ENCODE data around the gene C1orf116. TPM values are rescaled to one million over a fixed set of nuclear protein-coding genes. Genes with fewer than 3 reads are reported as not detected.
A peak's percentile ranks its signal among the peaks of the same experiment; 100 is the strongest.

Gene C1orf116
- total RNA-seq, 1 experiment from 2014 or later, result not detected

DNA sequence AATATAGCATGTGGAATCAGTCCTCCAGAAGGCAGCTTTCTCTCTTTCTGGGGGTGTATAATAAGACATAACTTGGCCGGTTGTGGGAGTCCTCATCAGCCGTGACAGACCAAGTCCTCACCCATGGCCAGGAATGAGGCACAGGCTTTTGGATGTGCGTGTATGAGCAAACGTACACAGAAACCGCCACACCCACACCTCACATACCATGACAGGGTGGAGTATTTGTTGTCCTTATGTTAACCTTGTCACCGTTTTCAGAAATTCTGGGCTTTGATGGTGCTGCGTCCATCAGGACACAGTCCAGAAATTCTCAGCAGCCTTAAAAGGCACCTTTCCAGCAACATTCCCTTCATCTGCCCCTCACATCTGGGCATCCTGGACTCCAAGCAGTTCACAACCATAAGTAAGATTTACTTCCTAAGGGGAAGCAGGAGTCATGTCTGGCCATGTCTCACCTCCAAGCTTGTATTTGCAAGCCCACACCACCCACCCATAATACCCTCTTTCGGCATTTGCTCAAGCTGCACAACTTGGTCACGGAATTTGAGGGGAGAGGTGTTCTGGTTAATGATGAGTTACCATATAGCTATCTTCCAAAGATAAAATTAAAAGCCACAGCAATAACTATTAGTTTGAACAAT, 12.4 kb downstream of the C1orf116 start:
- no peak for DNase-seq (ENCODE audit: low spot score)

DNA sequence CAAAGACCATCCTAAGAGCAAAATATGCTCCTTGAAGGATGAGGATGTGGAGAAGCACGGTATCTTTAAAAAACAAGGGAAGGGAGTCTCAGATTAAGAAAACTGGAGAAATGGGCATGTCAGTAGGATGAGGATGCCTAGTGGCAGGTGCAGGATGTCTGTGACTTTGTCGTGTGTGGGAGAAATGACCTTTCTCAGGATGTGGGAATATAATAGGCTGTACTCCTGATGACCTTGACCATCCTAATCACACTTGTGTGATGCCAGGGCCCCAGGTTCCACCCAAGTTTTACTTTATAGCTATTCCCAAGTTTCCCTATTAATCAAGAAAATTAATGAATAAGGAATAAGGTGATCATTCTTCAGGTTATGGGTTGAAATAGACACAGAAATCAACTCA, 12.9 kb downstream of the C1orf116 start:
- DNase-seq (ENCODE audit: low spot score), result no peak

DNA sequence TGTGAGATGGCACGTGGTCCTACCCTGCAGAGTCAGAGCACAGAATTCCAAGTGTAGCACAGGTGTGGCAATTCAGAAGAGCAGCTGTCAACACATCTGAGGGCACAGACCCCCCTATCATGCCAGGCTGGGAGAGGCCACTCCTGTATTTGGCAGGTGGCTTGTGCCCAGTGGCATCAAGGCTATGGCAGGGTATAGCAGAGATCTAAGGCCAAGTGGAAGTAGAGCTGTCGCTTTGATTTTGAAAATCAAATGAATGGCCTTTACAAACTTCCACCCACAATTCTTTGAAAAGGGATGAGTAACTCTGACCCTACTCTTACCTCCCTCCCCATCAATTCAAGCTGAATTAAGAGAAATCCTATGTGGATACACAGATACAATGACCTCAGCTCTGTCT, 13.4 kb downstream of the C1orf116 start:
- DNase-seq (ENCODE audit: low spot score), result no peak

DNA sequence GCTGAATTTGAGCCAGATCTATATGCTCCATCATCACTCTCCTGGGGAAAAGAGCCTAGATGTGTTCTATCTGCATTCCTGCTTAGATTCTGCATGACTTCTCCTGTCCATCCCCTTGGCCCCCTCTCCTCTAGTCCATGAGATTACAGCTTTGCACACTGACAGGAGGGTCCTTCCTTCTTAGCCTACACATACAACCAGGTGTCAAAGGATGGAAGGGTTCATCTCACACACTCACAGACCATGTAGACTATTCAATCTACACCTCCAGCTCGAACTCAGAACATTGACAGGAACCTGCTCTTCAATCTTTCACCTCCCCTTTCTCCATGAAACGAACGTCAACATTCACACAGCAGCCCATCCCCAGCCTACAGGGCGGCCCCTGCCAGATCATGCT, 13.8 kb downstream of the C1orf116 start:
- no peak for DNase-seq (ENCODE audit: low spot score)

DNA sequence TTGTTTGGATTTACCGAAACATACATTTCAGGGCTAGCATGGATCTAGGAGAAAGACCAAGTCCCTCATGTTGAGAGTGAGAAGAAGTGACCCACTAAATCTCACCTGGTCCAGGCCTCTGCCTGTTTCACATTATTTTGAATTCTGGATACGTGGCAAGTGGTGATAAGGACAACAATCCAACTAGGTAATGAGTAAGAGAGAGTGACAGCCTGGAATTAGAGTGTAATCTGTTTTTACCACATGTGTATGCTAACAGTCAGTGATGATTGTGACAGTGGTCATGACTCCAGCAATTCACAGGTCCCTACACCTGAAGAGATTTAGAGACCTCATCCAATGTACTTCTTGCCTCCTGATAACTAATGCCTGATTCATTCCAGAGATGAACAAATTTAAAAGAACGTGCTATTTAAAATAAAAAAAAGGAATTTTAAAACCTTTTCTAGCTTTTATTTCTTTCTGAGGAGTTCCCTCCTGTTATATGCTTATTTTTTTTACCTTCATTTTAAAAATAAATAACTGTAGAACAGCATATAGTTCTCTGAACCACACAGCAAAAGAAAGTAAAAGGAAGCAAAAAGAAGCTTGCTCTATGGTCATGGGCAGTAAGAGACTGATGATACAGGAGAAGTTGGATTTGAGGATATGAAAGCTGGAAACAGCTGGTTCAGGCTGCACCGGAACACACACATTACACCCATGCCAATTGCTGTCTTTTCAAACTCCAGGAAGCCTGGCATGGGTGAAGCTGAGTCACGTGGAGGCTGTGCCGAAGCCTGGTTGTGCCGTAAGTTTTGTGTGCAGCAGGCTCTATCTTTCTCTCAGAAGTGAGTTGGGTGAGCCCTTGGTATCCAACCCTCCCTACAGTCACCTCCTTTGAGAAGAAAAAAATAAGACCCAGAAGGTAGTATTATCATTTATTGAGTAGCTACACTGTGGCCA, 14.7 kb downstream of the C1orf116 start:
- DNase-seq (ENCODE audit: low spot score), result no peak

DNA sequence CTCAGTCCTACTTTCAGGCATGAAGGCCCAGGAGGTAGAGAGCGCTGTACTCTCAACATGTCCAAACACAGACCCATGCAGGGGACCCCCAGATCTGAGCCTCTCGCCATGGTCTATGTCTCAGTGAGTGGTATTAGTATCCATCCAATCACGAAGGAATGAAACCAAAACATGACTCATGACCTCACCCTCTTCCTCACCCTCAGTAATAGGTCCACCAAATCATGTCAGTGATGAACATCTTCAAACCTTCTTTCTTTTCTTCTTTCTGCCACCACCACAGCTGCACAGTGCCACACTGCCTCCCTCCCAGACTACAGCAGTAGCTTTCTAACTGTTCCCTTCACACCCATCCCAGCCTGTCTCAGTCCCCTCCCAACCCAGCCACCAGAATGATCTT, 16.8 kb downstream of the C1orf116 start:
- no peak for DNase-seq (ENCODE audit: low spot score)

DNA sequence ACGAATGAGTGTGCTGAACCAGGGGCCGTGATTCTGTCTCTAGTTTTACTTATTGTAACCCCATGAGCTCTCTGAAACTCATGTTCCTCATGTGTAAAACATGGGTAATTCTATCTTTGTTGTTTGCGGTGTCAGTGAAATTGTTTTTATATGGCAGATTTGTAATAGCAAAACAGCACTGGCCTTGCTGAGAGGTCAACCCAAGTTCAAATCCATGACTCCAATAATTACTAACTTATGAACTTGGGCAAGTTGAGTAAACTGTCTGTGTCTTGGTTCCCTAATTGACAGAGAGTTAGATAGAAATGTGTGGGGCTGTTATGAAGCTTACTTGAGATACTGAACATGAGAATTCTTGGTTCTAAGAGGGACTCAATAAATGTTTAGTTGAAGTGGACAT, 17.8 kb downstream of the C1orf116 start:
- no peak for DNase-seq (ENCODE audit: low spot score)

DNA sequence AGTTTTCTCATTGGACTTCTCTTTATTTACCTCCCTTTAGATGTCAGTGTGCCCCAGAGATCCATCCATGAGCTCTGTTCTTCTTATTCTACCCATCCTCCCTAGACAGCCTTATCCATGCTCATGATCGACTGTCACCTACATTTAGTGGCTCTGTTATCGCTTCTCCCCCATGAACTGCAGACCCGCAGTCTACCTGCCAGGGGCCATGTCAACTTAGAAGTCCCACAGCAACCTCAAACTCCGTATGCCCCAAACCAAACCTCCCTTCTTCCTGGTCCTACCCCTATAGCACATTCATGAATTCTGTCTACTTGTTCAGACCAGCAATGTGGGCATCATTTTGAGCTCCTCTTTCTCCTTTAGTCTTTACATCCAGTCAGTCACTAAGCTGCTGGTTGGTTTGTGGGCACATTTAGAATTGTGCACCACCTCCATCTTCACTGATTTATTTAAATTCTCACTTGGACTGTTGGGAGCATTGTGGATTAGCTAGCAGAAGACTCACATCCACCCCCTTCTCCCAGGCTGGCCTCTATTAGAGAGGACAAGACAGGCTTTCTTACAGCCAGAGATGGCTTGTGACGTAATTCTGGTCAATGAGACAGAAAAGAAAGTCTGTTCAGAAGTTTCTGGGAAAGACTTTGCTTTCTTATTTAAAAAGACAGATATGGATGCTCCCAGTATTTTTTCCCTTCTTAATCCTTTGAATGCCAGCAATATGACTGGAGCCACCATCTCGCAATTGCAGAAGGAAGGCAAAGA, 19.1 kb downstream of the C1orf116 start:
- no peak for DNase-seq (ENCODE audit: low spot score)

DNA sequence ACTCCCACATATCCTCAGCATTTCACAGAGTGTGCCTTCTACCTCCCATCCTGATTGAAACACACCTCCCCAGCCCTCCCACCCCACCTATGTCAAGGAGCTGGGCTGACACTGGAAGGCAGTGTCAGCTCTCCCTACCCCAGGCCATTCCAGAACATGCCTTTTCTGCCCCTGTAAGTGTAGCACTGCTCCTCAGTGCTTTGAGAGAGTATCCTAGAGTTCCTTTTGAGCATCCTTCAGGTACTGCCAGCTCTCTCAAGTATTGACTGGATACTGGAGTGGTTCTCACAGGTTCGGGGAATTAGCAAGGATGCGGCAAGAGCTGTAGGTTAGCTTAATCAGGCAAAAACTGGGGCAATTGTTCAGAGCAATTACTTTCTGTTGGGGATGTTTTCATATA, 21.8 kb downstream of the C1orf116 start:
- no peak for DNase-seq (ENCODE audit: low spot score)

DNA sequence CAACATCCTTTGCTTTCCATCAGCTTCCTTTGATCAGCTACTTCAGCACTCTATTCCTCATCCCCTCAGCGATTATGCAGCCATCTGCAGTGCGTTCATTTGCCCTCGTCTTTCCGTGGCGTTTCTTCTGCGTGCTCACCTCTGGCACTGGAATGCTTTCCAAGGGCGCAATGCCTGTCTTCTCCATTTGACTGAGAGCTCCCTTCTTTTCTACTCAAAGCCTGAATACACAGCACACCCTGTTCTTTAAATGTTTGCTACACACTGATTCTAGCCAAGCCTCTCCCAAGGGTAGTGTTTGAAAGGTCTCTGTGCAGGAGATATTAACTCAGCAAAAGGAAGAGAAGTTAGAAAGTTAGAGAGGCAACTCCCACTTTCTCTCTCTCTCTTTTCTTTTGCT, 22.6 kb downstream of the C1orf116 start:
- DNase-seq (ENCODE audit: low spot score), result no peak

DNA sequence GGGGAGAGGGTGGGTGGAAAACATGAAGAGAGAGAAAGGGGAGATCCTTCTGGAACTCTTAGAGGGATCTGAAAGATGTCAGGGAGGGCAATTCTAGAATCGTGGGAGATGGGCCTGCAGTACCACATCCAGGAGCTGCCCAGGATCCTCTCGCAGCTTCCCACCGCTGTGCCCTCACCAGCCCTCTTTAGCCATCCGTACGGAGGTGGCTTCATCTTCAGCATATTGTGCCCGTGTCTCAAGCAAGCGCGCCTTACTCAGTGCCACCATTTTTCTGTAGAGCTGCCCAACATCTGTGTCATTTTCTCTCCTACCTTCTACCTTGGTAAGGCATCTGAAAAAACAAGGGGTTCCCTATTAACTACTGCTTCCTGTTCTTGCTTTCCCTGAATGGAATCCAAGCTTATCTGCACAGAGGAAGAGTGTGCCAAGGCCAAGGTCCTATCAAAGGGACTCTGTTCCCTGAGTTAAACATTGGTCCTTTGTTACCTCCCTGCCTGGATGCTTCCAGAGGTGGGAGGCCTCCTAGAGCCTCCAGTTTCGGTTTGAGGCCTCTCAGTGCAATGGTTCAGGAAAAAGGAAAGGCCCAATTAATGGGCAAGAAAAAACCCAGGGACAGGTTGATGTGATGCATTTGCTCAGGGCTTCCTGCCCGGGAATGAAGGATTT, 23.2 kb downstream of the C1orf116 start:
- no peak for DNase-seq (ENCODE audit: low spot score)

DNA sequence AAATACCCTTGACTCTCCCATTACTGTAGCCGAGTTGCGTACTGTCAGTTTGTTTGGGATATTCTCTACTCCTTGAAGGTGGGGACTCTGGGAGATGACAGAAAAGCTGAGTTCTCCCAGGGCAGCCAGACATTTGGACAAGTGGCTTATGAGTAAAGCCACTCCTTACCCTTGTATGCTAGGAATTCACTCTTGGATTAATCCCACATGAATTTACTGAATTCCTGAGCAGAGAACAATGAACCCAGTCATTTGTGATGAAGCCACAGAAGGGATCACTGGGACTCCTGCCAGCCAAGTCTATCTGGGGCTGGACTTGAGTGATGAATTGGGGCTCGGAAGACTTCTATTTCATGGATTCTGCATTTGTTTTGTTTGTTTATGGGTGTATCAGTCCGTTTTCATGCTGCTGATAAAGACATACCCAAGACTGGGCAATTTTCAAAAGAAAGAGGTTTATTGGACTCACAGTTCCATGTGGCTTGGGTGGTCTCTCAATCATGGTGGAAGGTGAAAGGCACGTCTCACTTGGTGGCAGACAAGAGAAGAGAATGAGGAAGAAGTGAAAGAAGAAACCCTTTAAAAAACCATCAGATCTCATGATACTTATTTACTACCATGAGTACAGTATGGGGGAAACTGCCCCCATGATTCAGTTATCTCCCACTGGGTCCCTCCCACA, 25.1 kb downstream of the C1orf116 start:
- peak; percentile 87 for DNase-seq (ENCODE audit: low spot score)

DNA sequence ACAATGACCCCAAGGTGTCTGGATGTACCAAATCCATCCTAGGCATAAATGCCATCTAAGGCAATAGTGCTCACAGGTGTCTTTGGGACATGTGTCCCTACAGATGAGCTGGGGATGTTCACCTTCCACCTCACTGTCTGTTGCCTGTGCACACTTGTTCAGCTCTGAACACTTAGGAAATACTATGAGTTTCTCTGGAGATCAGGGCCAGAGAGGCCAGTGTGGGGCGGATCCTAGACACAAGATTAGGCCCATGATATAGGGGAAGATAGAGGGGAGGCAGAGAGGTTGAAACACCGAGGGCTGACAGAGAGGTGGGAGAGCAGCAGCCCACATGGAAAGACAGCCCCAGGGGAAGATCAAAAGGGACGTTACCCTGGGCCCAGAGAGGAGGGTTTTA, 25.6 kb downstream of the C1orf116 start:
- DNase-seq (ENCODE audit: low spot score), result no peak

DNA sequence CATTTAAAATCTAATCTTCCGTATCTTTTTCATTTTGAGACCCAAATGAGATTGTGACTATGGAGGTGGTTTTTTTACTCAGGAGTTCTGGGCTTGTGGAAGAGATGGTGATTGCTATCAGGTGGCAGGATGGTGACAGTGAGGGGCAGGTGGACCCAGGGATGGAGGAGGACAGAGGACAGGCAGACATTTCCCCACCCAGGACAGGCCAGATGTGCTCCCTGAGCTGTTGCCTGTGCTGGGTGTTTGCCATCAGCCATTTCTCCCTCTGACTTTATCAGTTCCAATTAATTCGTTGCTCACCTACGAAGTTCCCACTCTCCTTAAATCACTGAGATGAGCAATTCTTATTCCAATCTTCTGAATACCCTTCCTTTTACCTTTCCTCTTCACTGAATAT, 26.5 kb downstream of the C1orf116 start:
- no peak for DNase-seq (ENCODE audit: low spot score)

DNA sequence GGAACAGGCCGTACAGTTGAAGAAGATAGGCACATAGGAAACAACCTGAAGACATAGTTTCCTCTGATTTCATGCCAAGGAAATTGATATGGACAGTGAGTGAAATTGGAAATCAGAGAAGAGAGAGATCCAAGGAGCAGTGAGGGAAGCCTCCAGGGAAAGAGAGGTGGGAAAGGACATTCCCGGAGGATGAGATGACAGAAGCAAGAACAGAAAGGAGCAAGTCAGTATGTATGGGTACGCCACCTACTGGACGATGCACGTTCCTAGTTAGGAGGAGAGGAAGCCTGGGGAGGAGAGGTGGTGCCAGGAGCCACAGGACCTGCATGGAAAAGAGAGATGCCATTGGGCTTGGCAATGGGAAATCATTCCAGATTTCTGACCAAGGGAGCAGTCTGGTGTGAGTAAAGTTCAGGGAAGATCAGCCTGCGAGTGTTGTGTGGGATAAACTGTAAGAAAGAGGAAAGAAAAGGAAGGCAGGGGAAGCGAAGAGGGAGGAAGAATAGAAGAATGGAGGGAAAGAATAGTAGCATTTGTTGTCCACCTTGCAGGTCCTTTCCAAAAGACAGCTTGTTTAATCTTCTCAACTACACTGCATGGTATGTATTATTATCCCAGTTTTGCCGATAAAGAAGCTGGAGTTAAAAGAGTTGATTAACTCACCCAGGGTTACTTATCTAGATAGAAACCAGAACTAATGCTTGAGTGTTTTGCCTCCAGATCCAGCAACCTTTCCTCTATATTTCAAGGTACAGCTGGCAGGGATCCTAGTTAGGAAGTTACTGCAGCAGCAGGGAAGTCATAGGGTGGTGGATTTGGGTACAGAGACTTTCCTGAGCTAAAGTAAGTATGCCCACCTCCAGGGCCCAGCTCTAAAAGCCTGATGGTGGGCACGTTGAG, 27.4 kb downstream of the C1orf116 start:
- peak; percentile 85 for DNase-seq (ENCODE audit: low spot score)

DNA sequence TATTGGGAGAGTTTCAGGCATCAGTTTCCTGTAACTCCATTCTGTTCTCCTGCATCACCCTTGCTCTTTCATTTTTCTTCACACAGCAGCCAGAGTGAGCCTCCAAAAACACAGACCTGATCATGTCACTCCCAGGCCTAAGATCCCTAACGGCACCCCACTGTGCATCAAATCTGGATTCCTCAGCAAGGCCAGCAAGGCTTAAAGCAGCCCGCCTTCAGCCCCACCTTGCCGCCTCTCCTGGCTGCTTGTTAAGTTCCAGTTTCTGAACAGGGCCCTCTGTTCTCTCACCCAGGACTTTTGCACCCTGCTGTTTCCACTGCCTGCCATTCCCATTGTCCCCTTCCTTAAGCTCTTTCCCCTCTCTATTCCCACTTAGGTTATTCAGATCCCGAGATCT, 29.3 kb downstream of the C1orf116 start:
- DNase-seq (ENCODE audit: low spot score), result no peak

DNA sequence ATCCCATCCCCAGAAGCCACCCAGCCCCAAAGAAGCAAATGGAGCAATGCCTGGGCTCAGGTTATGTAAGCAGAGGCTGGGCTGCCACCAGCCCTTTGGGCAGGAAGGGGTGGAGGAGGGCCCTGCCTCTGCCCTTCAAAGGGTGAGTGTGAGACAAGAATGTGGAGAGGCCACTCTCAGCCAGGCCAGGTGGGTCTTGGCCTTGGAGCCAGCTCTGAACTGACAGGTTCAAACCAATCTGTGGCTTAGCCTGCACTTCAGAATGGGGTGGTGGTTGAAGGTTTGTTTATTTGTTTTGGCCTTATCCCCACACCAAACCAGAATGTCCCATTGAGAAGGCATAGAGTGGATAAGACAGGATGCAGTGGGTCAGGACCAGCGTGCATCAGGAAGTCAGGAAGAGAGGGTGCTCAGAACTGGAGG, 29.8 kb downstream of the C1orf116 start:
- peak; percentile 63 for DNase-seq (ENCODE audit: low spot score)

DNA sequence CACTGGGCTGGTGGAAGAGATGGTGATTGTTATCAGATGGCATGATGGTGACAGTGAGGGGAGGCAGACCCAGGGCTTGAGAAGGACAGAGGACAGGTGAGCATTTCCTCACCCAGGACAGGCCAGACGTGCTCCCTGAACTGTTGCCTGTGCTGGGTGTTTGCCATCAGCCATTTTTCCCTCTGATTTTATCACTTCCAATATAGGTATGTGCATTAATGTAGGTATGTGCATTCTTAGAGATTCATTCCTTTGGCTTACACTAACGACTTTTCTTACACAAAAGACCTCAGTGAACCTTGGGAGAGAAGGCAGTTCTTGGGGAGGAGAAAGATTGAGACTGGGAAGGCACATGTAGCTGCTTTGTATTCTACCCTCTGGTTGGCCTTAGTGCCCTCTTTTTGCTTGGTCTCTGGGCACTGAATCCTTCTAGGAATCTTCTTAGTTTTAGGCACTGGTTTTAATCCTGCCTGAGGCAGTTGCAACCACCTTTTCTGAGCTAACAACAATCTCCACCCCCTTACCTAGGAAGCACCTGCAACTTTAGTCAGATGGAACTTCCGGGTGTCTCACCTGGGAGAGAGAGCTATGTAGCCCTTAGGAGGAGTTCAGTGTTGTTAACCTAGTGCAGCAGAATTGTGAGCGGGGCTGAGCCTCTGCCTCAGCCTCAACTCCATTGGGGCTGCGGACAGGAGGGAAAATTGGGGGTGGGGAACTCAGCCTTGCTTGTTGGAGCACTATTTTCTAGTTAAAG, 30.9 kb downstream of the C1orf116 start:
- DNase-seq (ENCODE audit: low spot score), result no peak

DNA sequence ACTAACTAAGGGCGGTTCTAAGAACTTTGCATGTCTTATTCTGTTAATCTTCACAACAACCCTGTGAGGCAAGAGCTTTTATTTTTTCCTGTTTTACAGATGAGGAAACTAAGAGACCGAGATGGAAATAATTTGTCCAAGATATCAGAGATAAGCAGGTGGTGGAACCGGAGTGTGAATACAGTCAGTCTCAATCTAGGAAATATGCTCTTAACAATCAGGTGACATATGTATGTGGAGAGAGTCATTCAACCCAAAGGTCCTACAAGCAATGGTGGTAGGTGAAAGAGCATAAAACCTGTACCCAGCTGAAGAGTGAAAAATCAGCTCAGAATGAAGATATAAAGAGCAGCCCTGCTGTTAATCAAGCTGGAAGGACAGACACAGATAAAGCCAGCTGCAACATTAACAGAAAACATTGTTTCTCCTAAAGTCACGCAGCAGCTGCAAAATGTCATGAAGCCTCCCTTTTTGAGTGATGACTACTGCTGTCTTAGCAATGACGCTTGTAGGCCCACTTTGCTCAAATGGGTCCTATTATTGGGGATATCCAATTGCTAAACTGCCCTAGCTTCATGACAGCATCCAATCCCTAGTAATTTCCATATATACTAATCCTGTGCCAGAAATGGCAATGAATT, 31.8 kb downstream of the C1orf116 start:
- no peak for DNase-seq (ENCODE audit: low spot score)
